SW480 (cell line): ENCODE measurements around the gene KCNJ2.
A peak's percentile ranks its signal among the peaks of the same experiment; 100 is the strongest.

Experiments
- DNase-seq: peaks from one replicate; pipeline ENCODE4 v3.0.0-alpha.2; 2016; ENCODE audit warnings: low spot score

The KCNJ2 gene

GRCh38 chr17:70205401-70205800, 36.1 kb downstream of the KCNJ2 start:
- DNase-seq = no peak

DNA sequence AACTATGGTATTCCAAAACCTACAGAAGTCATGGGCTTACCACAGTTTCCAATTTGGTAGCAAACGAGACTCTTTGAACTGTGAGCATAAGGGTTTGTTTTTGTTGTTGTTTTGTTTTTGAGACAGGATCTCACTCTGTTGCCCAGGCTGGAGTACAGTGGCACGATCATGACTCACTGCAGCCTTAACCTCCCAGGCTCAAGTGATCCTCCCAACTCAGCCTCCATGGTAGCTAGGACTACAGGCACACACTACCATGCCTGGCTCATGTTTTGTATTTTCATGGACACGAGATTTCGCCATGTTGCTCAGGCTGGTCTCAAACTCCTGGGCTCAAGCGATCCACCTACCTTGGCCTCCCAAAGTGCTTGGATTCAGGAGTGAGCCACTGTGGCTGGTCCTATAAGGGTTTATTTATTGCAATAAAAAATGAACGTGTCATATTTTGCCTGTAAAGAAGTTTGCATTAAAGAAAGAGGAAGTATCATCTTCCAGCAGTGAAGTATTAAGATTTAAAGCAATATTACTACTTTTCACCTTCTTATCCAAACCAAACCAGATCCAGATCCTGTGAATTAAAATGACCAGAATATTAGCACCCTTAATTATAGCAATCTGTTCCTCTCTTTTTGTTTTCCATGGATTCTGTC, 37.2 kb downstream of the KCNJ2 start:
- DNase-seq = no peak

- DNase-seq = no peak
Observed at GRCh38 chr17:70207184-70207583, 37.9 kb downstream of the KCNJ2 start.

DNA sequence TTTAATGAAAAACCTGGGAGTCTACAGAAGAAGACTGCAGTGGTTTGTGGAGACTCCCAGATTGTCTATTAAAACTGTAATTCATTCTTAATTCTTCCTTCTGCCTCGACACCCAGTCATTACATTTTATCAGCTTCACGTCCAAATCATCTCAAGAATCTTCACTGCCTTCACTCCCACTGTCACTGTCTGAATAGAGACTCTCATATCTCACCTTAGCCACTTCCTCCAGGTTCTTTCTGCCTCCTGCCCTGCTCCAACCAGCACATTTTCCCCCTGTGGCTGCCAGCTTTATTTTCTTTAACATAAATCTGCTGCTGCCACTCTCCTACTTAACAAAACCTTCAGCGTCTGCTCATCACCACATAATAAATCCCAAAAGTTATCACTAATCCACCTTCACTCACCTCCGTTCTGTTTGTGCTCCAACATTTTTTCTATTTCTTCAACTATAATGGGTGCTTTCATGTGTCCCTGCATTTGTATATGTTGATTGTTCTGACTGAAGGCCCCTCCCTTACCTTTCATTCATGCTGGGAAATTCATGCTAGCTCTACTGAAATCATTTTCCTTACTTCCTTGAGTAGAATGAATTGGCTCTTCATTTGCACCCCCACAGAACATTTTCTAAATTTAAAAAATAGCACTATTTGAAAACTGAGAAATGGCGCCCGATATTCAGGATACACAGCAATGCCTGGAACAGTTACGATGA, 38.9 kb downstream of the KCNJ2 start:
- DNase-seq = peak; percentile 18

GRCh38 chr17:70208825-70209555, 39.7 kb downstream of the KCNJ2 start:
- DNase-seq = peak; percentile 95

DNA sequence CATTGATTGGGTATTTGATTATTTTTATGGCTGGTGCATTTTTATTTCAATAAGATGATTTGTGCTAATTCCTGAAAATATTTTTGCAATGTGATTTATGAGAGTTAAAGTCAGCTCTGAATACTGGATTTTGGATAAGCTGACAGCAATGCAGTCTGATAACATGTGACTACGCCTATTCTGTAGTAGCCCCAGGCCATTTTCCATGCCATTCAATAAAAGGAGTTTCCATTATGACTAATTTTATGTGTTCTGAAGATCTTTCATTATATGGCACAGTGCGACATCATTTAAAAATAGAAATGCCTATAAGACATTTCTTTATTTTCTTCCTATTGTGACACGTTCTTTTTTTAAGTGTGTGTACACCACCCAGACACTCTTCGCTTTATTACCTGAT, 46.3 kb downstream of the KCNJ2 start:
- no peak for DNase-seq

DNA sequence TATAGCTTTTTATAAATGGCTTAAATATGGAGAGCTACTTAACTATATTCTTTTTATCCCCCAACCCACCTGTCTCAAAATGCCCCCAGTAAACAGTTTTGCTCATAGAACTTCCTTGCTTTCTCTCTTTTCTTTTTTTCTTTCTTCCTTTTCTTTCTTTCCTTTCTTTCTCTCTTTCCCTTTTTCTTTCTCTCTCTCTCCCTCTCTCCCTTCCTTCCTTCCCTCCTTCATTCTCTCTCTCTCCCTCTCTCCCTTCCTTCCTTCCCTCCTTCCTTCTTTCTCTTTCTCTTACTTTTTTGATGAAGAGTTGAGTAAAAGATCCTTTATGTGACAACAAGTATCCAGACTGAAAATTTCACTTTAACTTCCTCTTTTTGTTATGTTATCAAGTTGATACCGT, 48.2 kb downstream of the KCNJ2 start:
- no peak for DNase-seq

GRCh38 chr17:70225276-70225675, 55.9 kb downstream of the KCNJ2 start:
- no peak for DNase-seq
